Measurements from ENCODE around the gene ZWILCH. TPM values are rescaled to one million over a fixed set of nuclear protein-coding genes. Genes with fewer than 3 reads are reported as not detected.

The ZWILCH gene
- total and polyA plus RNA-seq, 4 donors: 1.5 to 11.3 (median 2.9) TPM

DNA sequence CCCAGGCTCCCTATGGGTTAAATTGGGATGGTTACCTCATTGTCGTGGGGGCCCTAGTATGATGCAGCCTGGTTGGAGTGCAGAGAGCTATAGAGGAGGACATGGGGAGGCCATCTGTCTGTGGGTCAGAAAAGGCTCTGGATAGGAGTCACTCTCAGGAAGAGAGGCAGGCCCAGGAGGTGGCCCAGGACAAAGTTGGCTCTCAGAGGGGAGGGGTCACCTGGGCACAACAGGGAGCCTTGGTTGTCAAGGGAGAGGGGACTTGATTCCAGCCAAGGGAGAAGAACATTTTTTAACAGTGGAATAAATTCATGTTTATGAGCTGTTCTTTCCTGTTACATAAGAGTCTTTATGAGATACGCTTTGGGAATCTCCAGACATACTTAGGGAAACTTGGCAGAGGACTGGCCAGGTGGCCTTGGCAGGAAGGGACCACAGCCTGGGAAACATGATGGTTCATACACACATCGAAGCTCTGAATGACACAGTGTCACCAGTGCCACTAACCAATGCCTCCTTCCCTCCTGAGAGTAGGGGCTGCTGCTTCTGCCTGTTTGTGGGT is 88.2 kb downstream of the ZWILCH start:
- no peak for DNase-seq (ENCODE audit: low spot score)
- 87% methylated on average over 3 of the region's 3 CpGs for WGBS
- Histone ChIP-seq H3K36me3 (ENCODE audit: control insufficient read depth in 4 of 4, insufficient read depth in 3 of 4, low read depth in 1 of 4, low read length in 3 of 4) (no peaks in the 10 kb centered on the region), H3K4me1 (ENCODE audit: control insufficient read depth in 4 of 4, insufficient read depth in 4 of 4, low read length in 3 of 4) (peaks cover 6 to 17% (median 10%) of the 10 kb centered on the region in 4 donors), H3K27ac (ENCODE audit: low read depth in 1 of 2, low read length in 2 of 2) (no peak overlapping the region), H3K9me3 (ENCODE audit: control insufficient read depth in 4 of 4, low read length in 3 of 4) (no peaks in the 10 kb centered on the region), H3K4me3 (ENCODE audit: low read depth in 1 of 3, low read length in 3 of 3) (no peak overlapping the region), H3K9ac (ENCODE audit: low read depth in 1 of 2, low read length in 2 of 2) (no peak overlapping the region), H3K27me3 (ENCODE audit: control insufficient read depth in 4 of 4, insufficient read depth in 4 of 4, low read length in 3 of 4) (no peaks in the 10 kb centered on the region)
- TF ChIP-seq GABPA (IDR thresholded peaks at IDR 0.05 in 1 of 2, conservative IDR thresholded peaks at IDR 0.05 in 1 of 2) (no peak), FOXA1 (IDR thresholded peaks at IDR 0.05) (no peak), HNF4G (IDR thresholded peaks at IDR 0.05) (no peak)
- TF ChIP-seq, protein P1, sequence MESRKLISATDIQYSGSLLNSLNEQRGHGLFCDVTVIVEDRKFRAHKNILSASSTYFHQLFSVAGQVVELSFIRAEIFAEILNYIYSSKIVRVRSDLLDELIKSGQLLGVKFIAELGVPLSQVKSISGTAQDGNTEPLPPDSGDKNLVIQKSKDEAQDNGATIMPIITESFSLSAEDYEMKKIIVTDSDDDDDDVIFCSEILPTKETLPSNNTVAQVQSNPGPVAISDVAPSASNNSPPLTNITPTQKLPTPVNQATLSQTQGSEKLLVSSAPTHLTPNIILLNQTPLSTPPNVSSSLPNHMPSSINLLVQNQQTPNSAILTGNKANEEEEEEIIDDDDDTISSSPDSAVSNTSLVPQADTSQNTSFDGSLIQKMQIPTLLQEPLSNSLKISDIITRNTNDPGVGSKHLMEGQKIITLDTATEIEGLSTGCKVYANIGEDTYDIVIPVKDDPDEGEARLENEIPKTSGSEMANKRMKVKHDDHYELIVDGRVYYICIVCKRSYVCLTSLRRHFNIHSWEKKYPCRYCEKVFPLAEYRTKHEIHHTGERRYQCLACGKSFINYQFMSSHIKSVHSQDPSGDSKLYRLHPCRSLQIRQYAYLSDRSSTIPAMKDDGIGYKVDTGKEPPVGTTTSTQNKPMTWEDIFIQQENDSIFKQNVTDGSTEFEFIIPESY (IDR thresholded peaks at IDR 0.05): no peak
- TF ChIP-seq, protein P2, sequence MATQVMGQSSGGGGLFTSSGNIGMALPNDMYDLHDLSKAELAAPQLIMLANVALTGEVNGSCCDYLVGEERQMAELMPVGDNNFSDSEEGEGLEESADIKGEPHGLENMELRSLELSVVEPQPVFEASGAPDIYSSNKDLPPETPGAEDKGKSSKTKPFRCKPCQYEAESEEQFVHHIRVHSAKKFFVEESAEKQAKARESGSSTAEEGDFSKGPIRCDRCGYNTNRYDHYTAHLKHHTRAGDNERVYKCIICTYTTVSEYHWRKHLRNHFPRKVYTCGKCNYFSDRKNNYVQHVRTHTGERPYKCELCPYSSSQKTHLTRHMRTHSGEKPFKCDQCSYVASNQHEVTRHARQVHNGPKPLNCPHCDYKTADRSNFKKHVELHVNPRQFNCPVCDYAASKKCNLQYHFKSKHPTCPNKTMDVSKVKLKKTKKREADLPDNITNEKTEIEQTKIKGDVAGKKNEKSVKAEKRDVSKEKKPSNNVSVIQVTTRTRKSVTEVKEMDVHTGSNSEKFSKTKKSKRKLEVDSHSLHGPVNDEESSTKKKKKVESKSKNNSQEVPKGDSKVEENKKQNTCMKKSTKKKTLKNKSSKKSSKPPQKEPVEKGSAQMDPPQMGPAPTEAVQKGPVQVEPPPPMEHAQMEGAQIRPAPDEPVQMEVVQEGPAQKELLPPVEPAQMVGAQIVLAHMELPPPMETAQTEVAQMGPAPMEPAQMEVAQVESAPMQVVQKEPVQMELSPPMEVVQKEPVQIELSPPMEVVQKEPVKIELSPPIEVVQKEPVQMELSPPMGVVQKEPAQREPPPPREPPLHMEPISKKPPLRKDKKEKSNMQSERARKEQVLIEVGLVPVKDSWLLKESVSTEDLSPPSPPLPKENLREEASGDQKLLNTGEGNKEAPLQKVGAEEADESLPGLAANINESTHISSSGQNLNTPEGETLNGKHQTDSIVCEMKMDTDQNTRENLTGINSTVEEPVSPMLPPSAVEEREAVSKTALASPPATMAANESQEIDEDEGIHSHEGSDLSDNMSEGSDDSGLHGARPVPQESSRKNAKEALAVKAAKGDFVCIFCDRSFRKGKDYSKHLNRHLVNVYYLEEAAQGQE (IDR thresholded peaks at IDR 0.05): no peak

DNA sequence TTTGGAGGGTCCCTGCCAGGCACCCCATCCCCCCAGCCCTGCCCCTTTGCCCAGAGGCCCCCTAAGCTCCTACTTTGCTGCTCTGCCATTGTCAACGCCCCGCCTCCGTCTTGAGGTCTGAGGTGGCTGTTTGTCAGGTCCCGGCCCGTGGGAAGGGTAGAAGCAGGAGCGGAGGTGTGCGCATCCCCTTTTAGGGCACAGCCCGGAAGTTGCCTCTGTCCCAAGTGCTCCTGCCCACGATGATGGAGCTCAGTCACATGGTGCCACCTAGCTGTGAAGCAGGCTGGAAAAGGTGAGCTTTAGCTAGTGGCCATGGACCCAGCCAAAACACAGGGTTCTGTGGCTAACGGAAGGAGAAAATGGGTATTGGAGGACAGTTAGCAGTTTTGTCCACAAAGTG is 89.2 kb downstream of the ZWILCH start:
- H3K4me1 ChIP-seq (ENCODE audit: control insufficient read depth in 4 of 4, insufficient read depth in 4 of 4, low read length in 3 of 4): peaks cover 6 to 17% (median 10%) of the 10 kb centered on the region in 4 donors
- no peaks in the 10 kb centered on the region for H3K36me3 ChIP-seq (ENCODE audit: control insufficient read depth in 4 of 4, insufficient read depth in 3 of 4, low read depth in 1 of 4, low read length in 3 of 4)
- no peak for DNase-seq (ENCODE audit: low spot score)
- no peaks in the 10 kb centered on the region for H3K9me3 ChIP-seq (ENCODE audit: control insufficient read depth in 4 of 4, low read length in 3 of 4)
- no peak overlapping the region for H3K9ac ChIP-seq (ENCODE audit: low read depth in 1 of 2, low read length in 2 of 2)
- H3K4me3 ChIP-seq (ENCODE audit: low read depth in 1 of 3, low read length in 3 of 3): no peak overlapping the region
- no peaks in the 10 kb centered on the region for H3K27me3 ChIP-seq (ENCODE audit: control insufficient read depth in 4 of 4, insufficient read depth in 4 of 4, low read length in 3 of 4)
- no peak overlapping the region for H3K27ac ChIP-seq (ENCODE audit: low read depth in 1 of 2, low read length in 2 of 2)
- WGBS: 77% methylated on average over 10 of the region's 10 CpGs
- TF ChIP-seq TAF1 (conservative IDR thresholded peaks at IDR 0.05) (no peak), FOXA1 (IDR thresholded peaks at IDR 0.05) (no peak), RAD21 (IDR thresholded peaks at IDR 0.05) (peak; percentile 40 to 66), FOXA2 (IDR thresholded peaks at IDR 0.05) (no peak)

DNA sequence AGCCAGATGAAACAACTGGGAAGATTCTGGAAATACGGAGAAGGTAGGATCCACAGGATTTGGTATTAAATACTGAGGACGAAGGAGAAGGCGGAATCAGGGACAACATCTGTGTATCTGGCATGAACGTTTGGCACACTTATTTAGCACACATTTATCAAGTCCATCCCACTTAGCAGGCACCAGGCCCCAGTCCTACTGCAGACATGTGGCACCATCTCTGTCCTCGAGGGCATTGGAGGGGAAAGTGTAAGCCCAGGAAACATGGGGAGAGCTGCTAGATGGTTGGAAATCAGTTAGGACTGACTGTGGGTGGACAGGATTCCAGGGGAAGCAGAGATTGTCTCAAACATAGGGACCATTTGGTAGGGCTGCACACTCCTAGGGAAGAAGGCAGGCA is 89.7 kb downstream of the ZWILCH start:
- no peaks in the 10 kb centered on the region for H3K9me3 ChIP-seq (ENCODE audit: control insufficient read depth in 4 of 4, low read length in 3 of 4)
- H3K4me1 ChIP-seq (ENCODE audit: control insufficient read depth in 4 of 4, insufficient read depth in 4 of 4, low read length in 3 of 4): peaks cover 6 to 17% (median 10%) of the 10 kb centered on the region in 4 donors
- H3K27ac ChIP-seq (ENCODE audit: low read depth in 1 of 2, low read length in 2 of 2): no peak overlapping the region
- H3K4me3 ChIP-seq (ENCODE audit: low read depth in 1 of 3, low read length in 3 of 3): no peak overlapping the region
- H3K27me3 ChIP-seq (ENCODE audit: control insufficient read depth in 4 of 4, insufficient read depth in 4 of 4, low read length in 3 of 4): no peaks in the 10 kb centered on the region
- DNase-seq (ENCODE audit: low spot score): no peak
- 85% methylated on average over 5 of the region's 5 CpGs for WGBS
- no peaks in the 10 kb centered on the region for H3K36me3 ChIP-seq (ENCODE audit: control insufficient read depth in 4 of 4, insufficient read depth in 3 of 4, low read depth in 1 of 4, low read length in 3 of 4)
- H3K9ac ChIP-seq (ENCODE audit: low read depth in 1 of 2, low read length in 2 of 2): no peak overlapping the region
- TF ChIP-seq RAD21 (IDR thresholded peaks at IDR 0.05) (no peak), SP1 (IDR thresholded peaks at IDR 0.05) (no peak), RXRA (IDR thresholded peaks at IDR 0.05) (no peak), YY1 (IDR thresholded peaks at IDR 0.05) (no peak), TAF1 (conservative IDR thresholded peaks at IDR 0.05) (no peak), NR2F2 (IDR thresholded peaks at IDR 0.05) (no peak)
- TF ChIP-seq, protein P1 (IDR thresholded peaks at IDR 0.05): no peak
- TF ChIP-seq, protein P3, sequence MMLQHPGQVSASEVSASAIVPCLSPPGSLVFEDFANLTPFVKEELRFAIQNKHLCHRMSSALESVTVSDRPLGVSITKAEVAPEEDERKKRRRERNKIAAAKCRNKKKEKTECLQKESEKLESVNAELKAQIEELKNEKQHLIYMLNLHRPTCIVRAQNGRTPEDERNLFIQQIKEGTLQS (IDR thresholded peaks at IDR 0.05): no peak
- TF ChIP-seq, protein P4, sequence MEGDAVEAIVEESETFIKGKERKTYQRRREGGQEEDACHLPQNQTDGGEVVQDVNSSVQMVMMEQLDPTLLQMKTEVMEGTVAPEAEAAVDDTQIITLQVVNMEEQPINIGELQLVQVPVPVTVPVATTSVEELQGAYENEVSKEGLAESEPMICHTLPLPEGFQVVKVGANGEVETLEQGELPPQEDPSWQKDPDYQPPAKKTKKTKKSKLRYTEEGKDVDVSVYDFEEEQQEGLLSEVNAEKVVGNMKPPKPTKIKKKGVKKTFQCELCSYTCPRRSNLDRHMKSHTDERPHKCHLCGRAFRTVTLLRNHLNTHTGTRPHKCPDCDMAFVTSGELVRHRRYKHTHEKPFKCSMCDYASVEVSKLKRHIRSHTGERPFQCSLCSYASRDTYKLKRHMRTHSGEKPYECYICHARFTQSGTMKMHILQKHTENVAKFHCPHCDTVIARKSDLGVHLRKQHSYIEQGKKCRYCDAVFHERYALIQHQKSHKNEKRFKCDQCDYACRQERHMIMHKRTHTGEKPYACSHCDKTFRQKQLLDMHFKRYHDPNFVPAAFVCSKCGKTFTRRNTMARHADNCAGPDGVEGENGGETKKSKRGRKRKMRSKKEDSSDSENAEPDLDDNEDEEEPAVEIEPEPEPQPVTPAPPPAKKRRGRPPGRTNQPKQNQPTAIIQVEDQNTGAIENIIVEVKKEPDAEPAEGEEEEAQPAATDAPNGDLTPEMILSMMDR (IDR thresholded peaks at IDR 0.05; ENCODE audit: low read depth, low read length, missing input control): no peak
